Measurements from ENCODE around the gene COL4A3. TPM values are rescaled to one million over a fixed set of nuclear protein-coding genes. Genes with fewer than 3 reads are reported as not detected.

Gene COL4A3
- total RNA-seq, 2 donors from 2014 or later, result 1.7 to 2.4 TPM

DNA sequence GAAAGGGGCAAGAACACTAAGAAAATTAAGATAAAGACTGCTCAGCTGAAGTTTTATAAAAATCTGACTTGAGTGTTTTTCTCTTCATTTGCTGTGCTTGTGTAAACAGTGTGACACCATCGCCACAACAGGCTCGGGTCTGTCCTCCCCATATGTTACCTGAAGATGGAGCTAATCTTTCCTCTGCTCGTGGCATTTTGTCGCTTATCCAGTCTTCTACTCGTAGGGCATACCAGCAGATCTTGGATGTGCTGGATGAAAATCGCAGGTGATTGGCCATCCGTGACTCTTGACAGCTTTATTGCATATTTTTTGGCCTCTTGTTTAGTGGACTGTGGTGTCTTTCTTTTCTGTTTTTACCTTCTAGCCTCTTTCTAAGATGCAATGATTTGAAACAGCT lies 182.7 kb downstream of the COL4A3 start:
- no peaks in the 10 kb centered on the region for H3K27me3 Mint-ChIP-seq (ENCODE audit: insufficient read depth)
- DNase-seq, result peak; percentile 57
- Histone ChIP-seq H3K9me3 (ENCODE audit: control insufficient read depth, low read length) (no peaks in the 10 kb centered on the region), H3K27ac (ENCODE audit: low read depth, low read length) (no peak overlapping the region), H3K36me3 (ENCODE audit: control insufficient read depth, insufficient read depth, low read length) (peaks cover 48% of the 10 kb centered on the region), H3K9ac (ENCODE audit: extremely low read depth, low read length, poor library complexity, severe bottlenecking) (no peak overlapping the region), H3K4me1 (ENCODE audit: control insufficient read depth, insufficient read depth, low read length) (no peaks in the 10 kb centered on the region), H3K27me3 (ENCODE audit: control insufficient read depth, insufficient read depth, low read length, poor library complexity, severe bottlenecking) (no peaks in the 10 kb centered on the region), H3K4me3 (ENCODE audit: low read length) (no peak overlapping the region)
- H3K4me1 Mint-ChIP-seq, result peaks cover 6% of the 10 kb centered on the region
- WGBS, 2 experiments (ENCODE audit: insufficient coverage in 1 of 2, insufficient read length in 1 of 2), result 90 to 93% methylated on average over 5 to 7 of the region's 7 CpGs
- H3K27ac Mint-ChIP-seq, result peak overlapping the region; percentile 81
- H3K36me3 Mint-ChIP-seq (ENCODE audit: low read depth), result peaks cover 27% of the 10 kb centered on the region
- TF ChIP-seq, protein P1, sequence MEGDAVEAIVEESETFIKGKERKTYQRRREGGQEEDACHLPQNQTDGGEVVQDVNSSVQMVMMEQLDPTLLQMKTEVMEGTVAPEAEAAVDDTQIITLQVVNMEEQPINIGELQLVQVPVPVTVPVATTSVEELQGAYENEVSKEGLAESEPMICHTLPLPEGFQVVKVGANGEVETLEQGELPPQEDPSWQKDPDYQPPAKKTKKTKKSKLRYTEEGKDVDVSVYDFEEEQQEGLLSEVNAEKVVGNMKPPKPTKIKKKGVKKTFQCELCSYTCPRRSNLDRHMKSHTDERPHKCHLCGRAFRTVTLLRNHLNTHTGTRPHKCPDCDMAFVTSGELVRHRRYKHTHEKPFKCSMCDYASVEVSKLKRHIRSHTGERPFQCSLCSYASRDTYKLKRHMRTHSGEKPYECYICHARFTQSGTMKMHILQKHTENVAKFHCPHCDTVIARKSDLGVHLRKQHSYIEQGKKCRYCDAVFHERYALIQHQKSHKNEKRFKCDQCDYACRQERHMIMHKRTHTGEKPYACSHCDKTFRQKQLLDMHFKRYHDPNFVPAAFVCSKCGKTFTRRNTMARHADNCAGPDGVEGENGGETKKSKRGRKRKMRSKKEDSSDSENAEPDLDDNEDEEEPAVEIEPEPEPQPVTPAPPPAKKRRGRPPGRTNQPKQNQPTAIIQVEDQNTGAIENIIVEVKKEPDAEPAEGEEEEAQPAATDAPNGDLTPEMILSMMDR (conservative IDR thresholded peaks at IDR 0.05), result peak; percentile 57
- no peak overlapping the region for H3K4me3 Mint-ChIP-seq
- H3K9me3 Mint-ChIP-seq, result no peaks in the 10 kb centered on the region

GRCh38 chr2:227348324-227348723 lies 183.9 kb downstream of the COL4A3 start:
- Mint-ChIP-seq H3K9me3 (no peaks in the 10 kb centered on the region), H3K36me3 (ENCODE audit: low read depth) (peaks cover 31% of the 10 kb centered on the region), H3K4me1 (peaks cover 6% of the 10 kb centered on the region), H3K4me3 (no peak overlapping the region), H3K27ac (no peak overlapping the region), H3K27me3 (ENCODE audit: insufficient read depth) (no peaks in the 10 kb centered on the region)
- H3K4me1 ChIP-seq (ENCODE audit: control insufficient read depth, insufficient read depth, low read length), result no peaks in the 10 kb centered on the region
- TF ChIP-seq, protein P1 (conservative IDR thresholded peaks at IDR 0.05), result no peak
- WGBS, 2 experiments (ENCODE audit: insufficient coverage in 1 of 2, insufficient read length in 1 of 2), result 90 to 94% methylated on average over 2 of the region's 2 CpGs
- no peaks in the 10 kb centered on the region for H3K27me3 ChIP-seq (ENCODE audit: control insufficient read depth, insufficient read depth, low read length, poor library complexity, severe bottlenecking)
- H3K4me3 ChIP-seq (ENCODE audit: low read length), result no peak overlapping the region
- H3K36me3 ChIP-seq (ENCODE audit: control insufficient read depth, insufficient read depth, low read length), result peaks cover 49% of the 10 kb centered on the region
- H3K9me3 ChIP-seq (ENCODE audit: control insufficient read depth, low read length), result no peaks in the 10 kb centered on the region
- H3K9ac ChIP-seq (ENCODE audit: extremely low read depth, low read length, poor library complexity, severe bottlenecking), result no peak overlapping the region
- no peak for DNase-seq
- no peak overlapping the region for H3K27ac ChIP-seq (ENCODE audit: low read depth, low read length)

DNA sequence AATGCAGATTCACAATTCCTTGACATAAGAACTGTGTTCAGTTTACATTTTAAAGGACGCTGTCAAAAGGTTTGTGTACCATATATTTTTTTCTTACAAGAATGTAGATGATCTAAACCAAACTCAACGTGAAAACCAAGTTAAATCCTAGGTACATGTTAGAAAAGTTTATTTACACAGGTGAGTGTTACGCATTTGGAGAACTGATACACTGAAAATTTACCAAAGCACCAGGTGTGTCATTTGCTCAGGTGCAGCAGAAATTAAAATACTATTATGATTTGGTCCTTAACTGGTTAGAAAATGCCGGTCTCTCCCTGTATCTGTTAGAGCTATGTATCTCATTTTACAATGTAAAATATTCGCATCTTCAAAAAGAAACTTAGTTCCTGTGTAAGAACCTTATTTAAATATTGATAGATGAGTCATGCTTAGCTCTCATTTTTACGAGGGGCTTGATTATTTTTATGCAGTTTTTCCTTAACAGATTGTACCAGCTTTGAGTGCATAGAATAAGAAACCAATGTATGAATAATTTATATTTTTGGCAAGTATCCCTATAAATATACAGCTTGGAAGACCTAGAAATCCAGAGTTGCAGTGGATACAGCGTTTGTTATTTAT lies 185.7 kb downstream of the COL4A3 start:
- H3K9me3 ChIP-seq (ENCODE audit: control insufficient read depth, low read length), result no peaks in the 10 kb centered on the region
- H3K9me3 Mint-ChIP-seq, result no peaks in the 10 kb centered on the region
- H3K27ac Mint-ChIP-seq, result no peak overlapping the region
- no peak overlapping the region for H3K27ac ChIP-seq (ENCODE audit: low read depth, low read length)
- peaks cover 48% of the 10 kb centered on the region for H3K36me3 ChIP-seq (ENCODE audit: control insufficient read depth, insufficient read depth, low read length)
- H3K4me3 Mint-ChIP-seq, result no peak overlapping the region
- H3K27me3 ChIP-seq (ENCODE audit: control insufficient read depth, insufficient read depth, low read length, poor library complexity, severe bottlenecking), result no peaks in the 10 kb centered on the region
- no peak overlapping the region for H3K4me3 ChIP-seq (ENCODE audit: low read length)
- WGBS, 2 experiments (ENCODE audit: insufficient coverage in 1 of 2, insufficient read length in 1 of 2), result 89 to 100% methylated on average over 2 to 7 of the region's 7 CpGs
- H3K4me1 Mint-ChIP-seq, result peaks cover 6% of the 10 kb centered on the region
- no peaks in the 10 kb centered on the region for H3K4me1 ChIP-seq (ENCODE audit: control insufficient read depth, insufficient read depth, low read length)
- H3K9ac ChIP-seq (ENCODE audit: extremely low read depth, low read length, poor library complexity, severe bottlenecking), result no peak overlapping the region
- TF ChIP-seq, protein P1 (conservative IDR thresholded peaks at IDR 0.05), result no peak
- no peaks in the 10 kb centered on the region for H3K27me3 Mint-ChIP-seq (ENCODE audit: insufficient read depth)
- DNase-seq, result no peak
- H3K36me3 Mint-ChIP-seq (ENCODE audit: low read depth), result peaks cover 31% of the 10 kb centered on the region
